ENCODE measurements around the gene LYSMD2. TPM values are rescaled to one million over a fixed set of nuclear protein-coding genes. Genes with fewer than 3 reads are reported as not detected.
A peak's percentile ranks its signal among the peaks of the same experiment; 100 is the strongest.

The LYSMD2 gene
- total RNA-seq, 8 experiments from 2014 or later, result 1.5 to 9.6 (median 4.3) TPM

- Histone ChIP-seq H3K27ac (no peak overlapping the region), H3K4me3 (no peak overlapping the region), H3K4me1 (replicated peaks in 1 of 2) (peaks cover 0 to 12% of the 10 kb centered on the region in 2 donors)
- in situ Hi-C loops (cut with MboI; ENCODE audit: low pct_unique_long_range_greater_than_20kb in 2 of 9, low sequenced_read_pairs in 9 of 9, unreplicated experiment in 9 of 9), result no loop called here
- WGBS, 10 experiments, result 0 to 33% (median 16%) methylated on average over 1 to 5 of the region's 5 CpGs; no CpG with 5 or more reads in 2 of the 10 experiments
- ATAC-seq (replicated peaks in 6 of 8), result peak; percentile 97 to 100 (median 100)
Measured at GRCh38 chr15:51726302-51727073, 11.0 kb downstream of the LYSMD2 start.

GRCh38 chr15:51724673-51725072 lies 12.8 kb downstream of the LYSMD2 start:
- WGBS, 10 experiments, result 10 to 100% (median 67%) methylated on average over 1 of the region's 1 CpG; no CpG with 5 or more reads in 3 of the 10 experiments
- ATAC-seq (replicated peaks in 6 of 8), result no peak
- H3K4me3 ChIP-seq, result no peak overlapping the region

GRCh38 chr15:51724199-51724598 lies 13.3 kb downstream of the LYSMD2 start:
- WGBS, 10 experiments, result 90 to 100% (median 94%) methylated on average over 2 of the region's 2 CpGs
- in situ Hi-C loops (cut with MboI; ENCODE audit: low pct_unique_long_range_greater_than_20kb in 2 of 9, low sequenced_read_pairs in 9 of 9, unreplicated experiment in 9 of 9), result no loop called here
- ATAC-seq (replicated peaks in 6 of 8), result no peak
- H3K27ac ChIP-seq, result no peak overlapping the region
- peaks cover 0 to 12% of the 10 kb centered on the region in 2 donors for H3K4me1 ChIP-seq (replicated peaks in 1 of 2)
- no peak overlapping the region for H3K4me3 ChIP-seq

More at GRCh38 chr15:51724673-51725072, 12.8 kb downstream of the LYSMD2 start:
- in situ Hi-C loops (cut with MboI; ENCODE audit: low pct_unique_long_range_greater_than_20kb in 2 of 9, low sequenced_read_pairs in 9 of 9, unreplicated experiment in 9 of 9), result no loop called here
- Histone ChIP-seq H3K27ac (no peak overlapping the region), H3K4me1 (replicated peaks in 1 of 2) (peaks cover 0 to 12% of the 10 kb centered on the region in 2 donors)

- H3K27ac ChIP-seq, result no peak overlapping the region
- no peak overlapping the region for H3K4me3 ChIP-seq
- WGBS, 10 experiments, result 33 to 100% (median 84%) methylated on average over 1 to 5 of the region's 5 CpGs
- ATAC-seq (replicated peaks in 6 of 8), result no peak
- in situ Hi-C loops (cut with MboI; ENCODE audit: low pct_unique_long_range_greater_than_20kb in 2 of 9, low sequenced_read_pairs in 9 of 9, unreplicated experiment in 9 of 9), result no loop called here
- peaks cover 0 to 6% of the 10 kb centered on the region in 2 donors for H3K4me1 ChIP-seq (replicated peaks in 1 of 2)
Measured at GRCh38 chr15:51721199-51721960, 16.1 kb downstream of the LYSMD2 start.

- no peak overlapping the region for H3K4me3 ChIP-seq
- in situ Hi-C loops (cut with MboI; ENCODE audit: low pct_unique_long_range_greater_than_20kb in 2 of 9, low sequenced_read_pairs in 9 of 9, unreplicated experiment in 9 of 9), result no loop called here
- no peak for ATAC-seq (replicated peaks in 6 of 8)
- H3K27ac ChIP-seq, result no peak overlapping the region
- no peaks in the 10 kb centered on the region for H3K4me1 ChIP-seq (replicated peaks in 1 of 2)
- 57 to 100% (median 78%) methylated on average over 2 to 7 of the region's 8 CpGs; no CpG with 5 or more reads in 1 of the 10 experiments for WGBS, 10 experiments
Measured at GRCh38 chr15:51720201-51720995, 17.1 kb downstream of the LYSMD2 start.

GRCh38 chr15:51718746-51719145 lies 18.7 kb downstream of the LYSMD2 start:
- no peaks in the 10 kb centered on the region for H3K4me1 ChIP-seq (replicated peaks in 1 of 2)
- H3K4me3 ChIP-seq, result no peak overlapping the region
- ATAC-seq (replicated peaks in 6 of 8), result no peak
- no peak overlapping the region for H3K27ac ChIP-seq
- WGBS, 10 experiments, result 22 to 96% (median 64%) methylated on average over 1 to 3 of the region's 3 CpGs; no CpG with 5 or more reads in 4 of the 10 experiments
- in situ Hi-C loops (cut with MboI; ENCODE audit: low pct_unique_long_range_greater_than_20kb in 2 of 9, low sequenced_read_pairs in 9 of 9, unreplicated experiment in 9 of 9), result no loop called here

GRCh38 chr15:51718219-51718618 lies 19.2 kb downstream of the LYSMD2 start:
- Histone ChIP-seq H3K4me3 (no peak overlapping the region), H3K4me1 (replicated peaks in 1 of 2) (no peaks in the 10 kb centered on the region), H3K27ac (no peak overlapping the region)
- WGBS, 10 experiments, result 10 to 80% (median 64%) methylated on average over 1 to 4 of the region's 4 CpGs; no CpG with 5 or more reads in 3 of the 10 experiments
- in situ Hi-C loops (cut with MboI; ENCODE audit: low pct_unique_long_range_greater_than_20kb in 2 of 9, low sequenced_read_pairs in 9 of 9, unreplicated experiment in 9 of 9), result no loop called here
- no peak for ATAC-seq (replicated peaks in 6 of 8)

GRCh38 chr15:51714911-51715310 lies 22.5 kb downstream of the LYSMD2 start:
- 0 to 100% (median 35%) methylated on average over 1 of the region's 1 CpG; no CpG with 5 or more reads in 4 of the 10 experiments for WGBS, 10 experiments
- H3K27ac ChIP-seq, result no peak overlapping the region
- no peak overlapping the region for H3K4me3 ChIP-seq
- in situ Hi-C loops (cut with MboI; ENCODE audit: low pct_unique_long_range_greater_than_20kb in 2 of 9, low sequenced_read_pairs in 9 of 9, unreplicated experiment in 9 of 9), result no loop called here
- H3K4me1 ChIP-seq (replicated peaks in 1 of 2), result no peaks in the 10 kb centered on the region
- no peak for ATAC-seq (replicated peaks in 6 of 8)

- H3K27ac ChIP-seq, result no peak overlapping the region
- no peaks in the 10 kb centered on the region for H3K4me1 ChIP-seq (replicated peaks in 1 of 2)
- in situ Hi-C loops (cut with MboI; ENCODE audit: low pct_unique_long_range_greater_than_20kb in 2 of 9, low sequenced_read_pairs in 9 of 9, unreplicated experiment in 9 of 9), result no loop called here
- ATAC-seq (replicated peaks in 6 of 8), result no peak
- 50 to 100% (median 83%) methylated on average over 1 of the region's 1 CpG; no CpG with 5 or more reads in 3 of the 10 experiments for WGBS, 10 experiments
- no peak overlapping the region for H3K4me3 ChIP-seq
Measured at GRCh38 chr15:51714162-51714561, 23.3 kb downstream of the LYSMD2 start.

- no peak for ATAC-seq (replicated peaks in 6 of 8)
- H3K4me1 ChIP-seq (replicated peaks in 1 of 2), result no peaks in the 10 kb centered on the region
- WGBS, 10 experiments, result 20 to 100% (median 100%) methylated on average over 1 to 3 of the region's 5 CpGs; no CpG with 5 or more reads in 3 of the 10 experiments
- H3K4me3 ChIP-seq, result no peak overlapping the region
- in situ Hi-C loops (cut with MboI; ENCODE audit: low pct_unique_long_range_greater_than_20kb in 2 of 9, low sequenced_read_pairs in 9 of 9, unreplicated experiment in 9 of 9), result no loop called here
- H3K27ac ChIP-seq, result no peak overlapping the region
Measured at GRCh38 chr15:51709031-51709430, 28.4 kb downstream of the LYSMD2 start.

- WGBS, 10 experiments, result 12 to 80% (median 65%) methylated on average over 3 to 5 of the region's 5 CpGs
- peak in 3 of 8 experiments; percentile 14 to 92 (median 60) for ATAC-seq (replicated peaks in 6 of 8)
- no peak overlapping the region for H3K4me3 ChIP-seq
- no peaks in the 10 kb centered on the region for H3K4me1 ChIP-seq (replicated peaks in 1 of 2)
- no peak overlapping the region for H3K27ac ChIP-seq
- in situ Hi-C loops (cut with MboI; ENCODE audit: low pct_unique_long_range_greater_than_20kb in 2 of 9, low sequenced_read_pairs in 9 of 9, unreplicated experiment in 9 of 9), result no loop called here
Measured at GRCh38 chr15:51708013-51708412, 29.4 kb downstream of the LYSMD2 start.

- H3K27ac ChIP-seq, result no peak overlapping the region
- ATAC-seq (replicated peaks in 6 of 8), result no peak
- in situ Hi-C loops (cut with MboI; ENCODE audit: low pct_unique_long_range_greater_than_20kb in 2 of 9, low sequenced_read_pairs in 9 of 9, unreplicated experiment in 9 of 9), result no loop called here
- H3K4me1 ChIP-seq (replicated peaks in 1 of 2), result no peaks in the 10 kb centered on the region
- 6 to 100% (median 90%) methylated on average over 1 to 2 of the region's 2 CpGs; no CpG with 5 or more reads in 1 of the 10 experiments for WGBS, 10 experiments
- no peak overlapping the region for H3K4me3 ChIP-seq
Measured at GRCh38 chr15:51706926-51707608, 30.4 kb downstream of the LYSMD2 start.
